Measurements from ENCODE around the gene UNC5C.

DNA sequence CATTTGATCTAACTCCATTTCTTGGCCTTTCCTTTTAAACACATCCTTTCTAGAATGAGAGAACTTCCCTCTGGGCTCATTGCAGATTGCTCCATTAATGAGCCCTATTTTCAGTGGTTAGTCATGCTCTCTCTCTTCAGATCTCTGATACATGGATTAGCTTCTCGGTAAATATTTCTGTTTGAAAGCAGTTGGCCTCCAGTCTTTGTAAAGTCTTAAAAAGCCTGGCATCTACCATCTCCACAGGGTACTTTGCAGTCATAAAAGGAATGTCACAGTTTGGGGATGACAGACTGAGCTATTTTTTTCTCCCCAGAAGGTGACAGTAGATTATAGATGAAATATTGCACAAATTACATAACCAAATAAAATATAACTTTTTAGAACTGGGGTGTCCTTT, 72.7 kb downstream of the UNC5C start:
- TF ChIP-seq, protein P1, sequence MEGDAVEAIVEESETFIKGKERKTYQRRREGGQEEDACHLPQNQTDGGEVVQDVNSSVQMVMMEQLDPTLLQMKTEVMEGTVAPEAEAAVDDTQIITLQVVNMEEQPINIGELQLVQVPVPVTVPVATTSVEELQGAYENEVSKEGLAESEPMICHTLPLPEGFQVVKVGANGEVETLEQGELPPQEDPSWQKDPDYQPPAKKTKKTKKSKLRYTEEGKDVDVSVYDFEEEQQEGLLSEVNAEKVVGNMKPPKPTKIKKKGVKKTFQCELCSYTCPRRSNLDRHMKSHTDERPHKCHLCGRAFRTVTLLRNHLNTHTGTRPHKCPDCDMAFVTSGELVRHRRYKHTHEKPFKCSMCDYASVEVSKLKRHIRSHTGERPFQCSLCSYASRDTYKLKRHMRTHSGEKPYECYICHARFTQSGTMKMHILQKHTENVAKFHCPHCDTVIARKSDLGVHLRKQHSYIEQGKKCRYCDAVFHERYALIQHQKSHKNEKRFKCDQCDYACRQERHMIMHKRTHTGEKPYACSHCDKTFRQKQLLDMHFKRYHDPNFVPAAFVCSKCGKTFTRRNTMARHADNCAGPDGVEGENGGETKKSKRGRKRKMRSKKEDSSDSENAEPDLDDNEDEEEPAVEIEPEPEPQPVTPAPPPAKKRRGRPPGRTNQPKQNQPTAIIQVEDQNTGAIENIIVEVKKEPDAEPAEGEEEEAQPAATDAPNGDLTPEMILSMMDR (IDR thresholded peaks at IDR 0.05) = no peak
- no peak for TF ChIP-seq POLR2A (IDR thresholded peaks at IDR 0.05)
